Measurements from ENCODE around the gene ANAPC1.
"Not testable (repeated sequence)": the region's sequence is repeated elsewhere in the genome, so short reads cannot be mapped to it uniquely, and the experiment has no call there.

GRCh38 chr2:111812970-111813622 lies 70.9 kb downstream of the ANAPC1 start:
- TF ChIP-seq, protein P1, sequence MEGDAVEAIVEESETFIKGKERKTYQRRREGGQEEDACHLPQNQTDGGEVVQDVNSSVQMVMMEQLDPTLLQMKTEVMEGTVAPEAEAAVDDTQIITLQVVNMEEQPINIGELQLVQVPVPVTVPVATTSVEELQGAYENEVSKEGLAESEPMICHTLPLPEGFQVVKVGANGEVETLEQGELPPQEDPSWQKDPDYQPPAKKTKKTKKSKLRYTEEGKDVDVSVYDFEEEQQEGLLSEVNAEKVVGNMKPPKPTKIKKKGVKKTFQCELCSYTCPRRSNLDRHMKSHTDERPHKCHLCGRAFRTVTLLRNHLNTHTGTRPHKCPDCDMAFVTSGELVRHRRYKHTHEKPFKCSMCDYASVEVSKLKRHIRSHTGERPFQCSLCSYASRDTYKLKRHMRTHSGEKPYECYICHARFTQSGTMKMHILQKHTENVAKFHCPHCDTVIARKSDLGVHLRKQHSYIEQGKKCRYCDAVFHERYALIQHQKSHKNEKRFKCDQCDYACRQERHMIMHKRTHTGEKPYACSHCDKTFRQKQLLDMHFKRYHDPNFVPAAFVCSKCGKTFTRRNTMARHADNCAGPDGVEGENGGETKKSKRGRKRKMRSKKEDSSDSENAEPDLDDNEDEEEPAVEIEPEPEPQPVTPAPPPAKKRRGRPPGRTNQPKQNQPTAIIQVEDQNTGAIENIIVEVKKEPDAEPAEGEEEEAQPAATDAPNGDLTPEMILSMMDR (IDR thresholded peaks at IDR 0.05): not testable (repeated sequence)
- not testable (repeated sequence) for TF ChIP-seq EP300, POLR2A (IDR thresholded peaks at IDR 0.05)
